Testis (tissue), 2 donors: Measurements from ENCODE around the gene FBXO33.

Source experiments
- CTCF ChIP-seq, 3 experiments: fragments of 450-650 bp in 2 of 3; fragments of 200-600 bp in 1 of 3; sonication (generic) in 1 of 3; IDR thresholded peaks; one replicate each; pipeline ENCODE4 v1.5.1; 2016 to 2019; ENCODE audit warnings: antibody characterized with exemption in 3 of 3, mild to moderate bottlenecking in 2 of 3, moderate library complexity in 1 of 3
- POLR2A ChIP-seq: fragments of 450-650 bp; IDR thresholded peaks from one replicate; pipeline ENCODE4 v1.6.1; 2017; ENCODE audit warnings: antibody characterized with exemption, mild to moderate bottlenecking, moderate library complexity

- no peak for TF ChIP-seq POLR2A
- TF ChIP-seq CTCF (IDR thresholded peaks at IDR 0.05) = no peak
Observed at GRCh38 chr14:39351708-39352107, 80.5 kb downstream of the FBXO33 start.
